HG03354 (cell line): ENCODE data around the gene SYNRG.
A peak's percentile ranks its signal among the peaks of the same experiment; 100 is the strongest.
"Not testable (repeated sequence)": the region's sequence is repeated elsewhere in the genome, so short reads cannot be mapped to it uniquely, and the experiment has no call there.

Source experiments
- ATAC-seq: cut with Tn5 transposase; IDR thresholded peaks from one replicate; pipeline ENCODE4 v1.9.1; 2021; ENCODE audit warnings: mild to moderate bottlenecking; ENCODE audit not compliant: unreplicated experiment, poor library complexity, severe bottlenecking

SYNRG gene, protein sequence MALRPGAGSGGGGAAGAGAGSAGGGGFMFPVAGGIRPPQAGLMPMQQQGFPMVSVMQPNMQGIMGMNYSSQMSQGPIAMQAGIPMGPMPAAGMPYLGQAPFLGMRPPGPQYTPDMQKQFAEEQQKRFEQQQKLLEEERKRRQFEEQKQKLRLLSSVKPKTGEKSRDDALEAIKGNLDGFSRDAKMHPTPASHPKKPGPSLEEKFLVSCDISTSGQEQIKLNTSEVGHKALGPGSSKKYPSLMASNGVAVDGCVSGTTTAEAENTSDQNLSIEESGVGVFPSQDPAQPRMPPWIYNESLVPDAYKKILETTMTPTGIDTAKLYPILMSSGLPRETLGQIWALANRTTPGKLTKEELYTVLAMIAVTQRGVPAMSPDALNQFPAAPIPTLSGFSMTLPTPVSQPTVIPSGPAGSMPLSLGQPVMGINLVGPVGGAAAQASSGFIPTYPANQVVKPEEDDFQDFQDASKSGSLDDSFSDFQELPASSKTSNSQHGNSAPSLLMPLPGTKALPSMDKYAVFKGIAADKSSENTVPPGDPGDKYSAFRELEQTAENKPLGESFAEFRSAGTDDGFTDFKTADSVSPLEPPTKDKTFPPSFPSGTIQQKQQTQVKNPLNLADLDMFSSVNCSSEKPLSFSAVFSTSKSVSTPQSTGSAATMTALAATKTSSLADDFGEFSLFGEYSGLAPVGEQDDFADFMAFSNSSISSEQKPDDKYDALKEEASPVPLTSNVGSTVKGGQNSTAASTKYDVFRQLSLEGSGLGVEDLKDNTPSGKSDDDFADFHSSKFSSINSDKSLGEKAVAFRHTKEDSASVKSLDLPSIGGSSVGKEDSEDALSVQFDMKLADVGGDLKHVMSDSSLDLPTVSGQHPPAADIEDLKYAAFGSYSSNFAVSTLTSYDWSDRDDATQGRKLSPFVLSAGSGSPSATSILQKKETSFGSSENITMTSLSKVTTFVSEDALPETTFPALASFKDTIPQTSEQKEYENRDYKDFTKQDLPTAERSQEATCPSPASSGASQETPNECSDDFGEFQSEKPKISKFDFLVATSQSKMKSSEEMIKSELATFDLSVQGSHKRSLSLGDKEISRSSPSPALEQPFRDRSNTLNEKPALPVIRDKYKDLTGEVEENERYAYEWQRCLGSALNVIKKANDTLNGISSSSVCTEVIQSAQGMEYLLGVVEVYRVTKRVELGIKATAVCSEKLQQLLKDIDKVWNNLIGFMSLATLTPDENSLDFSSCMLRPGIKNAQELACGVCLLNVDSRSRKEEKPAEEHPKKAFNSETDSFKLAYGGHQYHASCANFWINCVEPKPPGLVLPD (N-terminal part only)

DNA sequence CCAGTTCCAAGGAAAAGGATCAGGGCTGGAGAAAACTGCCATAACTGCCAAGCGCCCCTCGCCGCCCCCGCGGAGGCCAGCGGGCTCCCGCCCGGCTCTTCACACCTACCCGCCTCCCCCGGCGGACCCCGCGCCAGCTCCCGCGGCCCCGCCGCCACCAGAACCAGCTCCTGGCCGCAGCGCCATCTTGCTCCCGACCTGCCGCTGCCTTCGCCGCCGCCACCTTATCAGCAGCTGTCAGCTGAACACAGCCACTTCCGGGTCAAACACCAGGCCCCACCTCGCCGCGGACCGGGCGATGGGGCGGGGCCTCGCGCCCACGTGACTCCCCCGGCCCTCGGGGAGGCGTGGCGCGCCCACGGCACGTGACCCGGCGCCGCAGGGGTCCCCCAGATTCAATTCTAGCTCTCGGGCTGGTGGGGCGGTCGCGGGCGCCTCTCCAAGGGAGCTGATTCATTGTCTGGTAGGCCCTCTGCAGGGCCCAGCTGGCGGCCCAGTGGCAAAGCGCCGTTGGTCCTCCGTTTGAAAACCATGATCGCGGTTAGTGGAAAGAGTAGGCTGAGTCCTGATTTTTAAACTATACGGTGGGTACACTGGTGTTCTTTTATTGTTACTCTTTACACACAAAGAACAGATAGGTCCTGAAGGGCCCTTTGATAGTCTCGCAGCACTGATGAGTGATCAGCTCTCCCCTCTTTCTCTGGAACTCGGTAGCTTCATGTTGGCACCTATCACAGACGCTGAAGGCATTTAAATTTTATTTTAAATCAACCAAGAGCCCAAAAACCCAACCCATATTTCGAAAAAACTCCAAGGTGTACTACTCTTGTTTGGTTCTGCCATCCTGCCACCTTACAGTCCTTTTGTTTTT lies at the start of gene SYNRG:
SYNRG (minus strand) TSS at position 249 of the 871 bp plus-strand sequence; CDS start at position 186, 63 bp downstream.
- ATAC-seq: peak; percentile 86

DNA sequence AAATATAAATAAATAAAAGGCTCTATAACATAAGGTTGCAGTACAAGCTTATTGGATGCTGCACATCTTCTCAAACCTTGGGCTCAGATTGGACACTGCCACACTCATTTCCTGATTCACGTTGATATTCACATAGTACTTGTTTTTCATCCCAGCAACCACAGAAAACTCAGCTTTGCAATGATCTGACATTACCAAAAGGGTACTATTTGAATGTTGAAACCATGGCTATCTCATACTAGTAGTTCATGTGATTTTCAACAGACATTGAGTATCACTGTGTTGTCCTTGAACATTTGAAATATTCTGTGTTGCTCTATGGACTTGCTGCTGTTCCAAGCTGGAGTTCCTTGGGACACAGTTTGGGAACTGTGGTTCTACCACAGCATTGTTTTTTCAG lies 48.0 kb upstream of the SYNRG start:
- no peak for ATAC-seq

DNA sequence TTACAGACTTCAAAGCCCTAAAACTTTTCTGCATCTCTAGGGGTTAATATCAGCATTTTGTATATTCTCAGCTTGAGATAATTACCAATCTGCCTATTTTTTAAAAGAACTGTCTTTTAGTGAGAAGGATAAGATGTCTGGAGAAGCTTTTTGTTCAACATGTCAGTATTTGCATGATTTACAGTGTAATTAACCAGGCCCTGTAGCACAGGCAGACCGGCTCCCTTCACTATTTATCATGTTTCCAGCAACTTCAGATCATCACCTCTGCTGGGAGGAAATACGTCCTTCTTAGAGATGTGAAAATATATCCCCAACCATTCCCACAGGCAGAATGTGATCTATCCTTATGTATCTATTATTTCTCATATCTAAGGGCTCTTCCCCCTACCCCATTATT lies 42.6 kb upstream of the SYNRG start:
- no peak for ATAC-seq

DNA sequence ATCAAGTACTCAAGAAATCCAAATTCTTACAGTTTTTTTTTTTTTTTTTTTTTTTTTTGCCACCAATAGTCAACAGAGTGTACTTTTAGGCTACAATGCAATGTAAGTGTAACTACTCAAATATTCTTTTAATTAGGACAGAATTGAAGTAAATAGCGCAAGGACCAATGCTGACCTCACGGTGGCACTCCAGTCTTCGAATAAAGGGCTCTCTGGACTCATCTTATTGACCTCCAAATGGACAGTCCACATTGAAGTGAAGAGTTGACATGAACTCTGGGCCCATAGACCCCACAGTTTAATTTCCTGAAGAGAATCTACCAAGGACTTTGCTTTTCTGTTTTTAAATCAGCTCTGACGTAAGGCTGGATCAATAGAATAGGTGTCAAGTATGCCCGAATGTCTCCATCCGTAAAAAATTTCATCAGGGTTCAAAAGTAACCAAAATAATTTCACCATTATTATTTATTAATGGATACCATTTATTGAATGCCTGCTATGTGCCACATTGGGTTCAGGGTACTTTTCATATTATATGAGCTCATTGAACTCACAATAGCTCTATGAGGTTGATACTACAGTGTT lies 41.3 kb upstream of the SYNRG start:
- no peak for ATAC-seq

DNA sequence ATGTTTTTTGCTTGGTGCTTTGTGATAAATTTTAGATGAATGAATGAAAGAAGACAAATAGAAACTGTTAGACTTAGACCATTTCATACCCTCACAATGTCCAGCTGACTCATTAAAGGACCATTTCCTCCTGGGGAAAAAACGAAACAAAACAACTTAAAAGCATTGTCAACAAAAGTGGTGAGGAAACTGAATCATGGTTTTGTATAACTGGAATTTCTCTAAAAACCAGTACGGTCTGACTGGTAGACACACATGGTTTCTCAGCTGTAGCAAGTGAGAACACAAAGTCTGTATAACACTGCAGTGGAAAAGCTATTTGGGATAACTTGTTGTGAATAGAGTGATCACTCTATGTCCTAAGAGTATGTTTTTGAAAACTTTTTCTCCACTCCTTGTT lies 39.3 kb upstream of the SYNRG start:
- ATAC-seq: no peak

DNA sequence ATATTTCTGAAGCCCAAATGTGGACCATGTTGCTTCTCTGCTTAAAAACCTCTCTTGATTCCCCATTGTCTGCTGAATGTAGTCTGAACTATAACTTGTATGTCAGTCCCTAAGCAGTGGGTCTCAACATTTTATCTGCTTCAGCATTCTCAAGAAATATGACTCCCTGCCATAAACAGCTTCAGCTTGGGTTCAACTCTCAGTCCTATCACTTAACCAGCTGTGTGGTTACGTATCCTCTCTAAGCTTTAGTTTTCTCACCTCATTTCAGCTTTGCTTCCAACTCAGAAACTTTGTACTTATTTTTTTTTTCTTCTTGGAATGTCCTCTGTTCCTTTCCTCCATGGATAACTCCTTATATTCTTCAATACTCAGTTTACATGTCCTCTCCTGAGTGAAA lies 38.6 kb upstream of the SYNRG start:
- ATAC-seq: no peak

DNA sequence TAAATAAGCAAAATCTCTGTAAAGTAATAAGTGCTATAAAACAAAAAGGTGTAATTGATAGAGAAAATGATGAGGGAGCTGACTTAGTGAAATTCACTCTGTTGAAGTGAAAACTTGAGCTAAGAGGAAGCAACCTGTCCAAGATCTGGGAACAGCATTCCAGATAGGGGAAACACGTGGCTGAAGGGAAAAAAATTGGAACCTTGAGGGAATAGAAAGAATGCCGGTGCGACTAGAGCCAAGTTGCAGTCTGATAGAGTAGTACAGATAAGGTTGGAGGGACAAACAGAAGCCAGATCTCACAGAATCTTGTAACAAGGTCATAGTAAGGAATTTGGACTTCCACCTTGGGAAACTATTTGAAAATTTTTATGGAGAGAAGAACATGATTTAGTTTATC lies 34.7 kb upstream of the SYNRG start:
- ATAC-seq: no peak

DNA sequence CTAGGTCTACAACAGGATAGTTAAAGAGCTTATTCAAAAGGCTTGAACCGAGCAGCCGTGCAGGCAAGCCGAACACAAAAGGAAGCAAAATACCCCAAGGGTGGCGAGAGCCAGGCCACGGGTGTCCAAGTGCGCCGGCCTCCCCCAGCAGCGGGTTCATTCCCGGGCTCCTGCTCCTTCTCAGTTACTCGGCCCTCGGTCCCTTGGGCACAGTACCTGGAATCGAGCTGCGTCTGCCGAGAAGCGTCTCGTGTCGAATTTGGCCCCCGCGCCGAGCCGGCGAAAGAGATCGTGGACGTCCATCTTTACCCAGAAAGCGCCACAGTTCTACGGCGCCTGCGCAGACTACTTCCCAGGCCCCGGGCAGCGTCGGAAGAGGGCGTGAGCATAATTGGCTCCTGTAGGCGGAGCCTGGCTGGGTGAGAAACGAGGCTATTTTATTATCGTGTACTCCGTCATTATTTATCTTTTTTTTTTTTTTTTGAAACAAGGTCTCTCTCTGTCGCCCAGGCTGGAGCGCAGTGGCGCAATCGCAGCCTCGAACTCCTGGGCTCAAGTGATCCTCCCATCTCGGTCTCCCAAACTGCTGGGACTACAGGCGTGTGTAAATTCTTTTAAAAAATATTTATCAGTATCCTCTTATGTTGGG lies 34.0 kb upstream of the SYNRG start, which contains the start of gene DDX52:
DDX52 (minus strand) TSS at position 329 of the 649 bp plus-strand sequence; CDS start at position 303, 26 bp downstream.
- ATAC-seq: peak; percentile 92

DNA sequence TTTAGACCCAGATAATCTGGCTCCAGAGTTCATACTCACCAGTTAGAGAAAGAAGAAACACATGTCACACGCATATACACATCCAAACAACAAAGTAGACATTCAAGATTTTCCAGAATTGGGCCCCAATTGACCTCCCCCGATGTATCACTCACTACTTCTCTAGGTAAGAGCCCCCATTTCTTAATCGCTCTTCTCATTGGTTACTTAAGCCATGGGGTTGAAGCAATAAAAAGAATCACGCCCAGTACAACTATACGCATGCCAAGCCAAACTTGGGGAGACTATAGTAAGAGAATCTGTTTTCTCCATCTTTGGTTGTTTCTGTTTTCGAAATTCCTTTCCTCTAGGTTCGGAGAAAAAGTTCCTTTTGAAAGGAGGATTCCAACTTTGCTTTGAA lies 33.5 kb upstream of the SYNRG start:
- no peak for ATAC-seq

DNA sequence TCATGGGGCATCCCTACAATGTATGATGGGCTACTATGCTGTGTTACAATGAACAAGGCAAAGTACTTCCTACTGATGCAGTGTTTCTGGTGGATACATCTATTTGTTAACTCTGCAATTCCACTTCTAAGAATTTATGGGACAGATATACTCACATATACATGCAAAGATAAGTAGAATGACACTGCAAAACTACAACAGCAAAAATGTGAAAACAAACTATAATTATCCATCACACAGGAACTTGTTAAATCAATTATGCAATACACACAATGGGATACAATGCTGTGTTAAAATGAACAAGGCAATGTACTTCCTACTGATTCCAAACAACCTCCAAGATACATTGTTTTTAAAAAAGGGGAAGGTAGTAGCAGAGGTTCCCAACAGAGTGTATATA lies 30.8 kb upstream of the SYNRG start:
- ATAC-seq: no peak

DNA sequence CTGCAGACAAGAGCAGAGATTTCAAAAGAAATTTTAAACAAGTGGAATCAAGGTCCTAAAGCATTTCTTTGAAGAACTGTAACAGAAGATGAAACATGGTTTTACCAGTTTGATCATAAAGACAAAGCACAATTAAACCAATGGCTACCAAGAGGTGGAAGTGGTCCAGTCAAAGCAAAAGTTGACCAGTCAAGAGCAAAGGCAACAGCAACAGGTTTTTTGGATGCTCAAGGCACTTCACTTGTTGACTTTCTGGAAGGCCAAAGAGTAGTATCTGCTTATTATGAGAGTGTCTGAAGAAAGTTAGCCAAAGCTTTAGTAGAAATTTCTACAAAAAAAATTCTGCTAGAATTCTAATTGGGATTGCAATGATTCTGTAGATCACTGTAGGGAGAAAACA lies 28.7 kb upstream of the SYNRG start:
- no peak for ATAC-seq

DNA sequence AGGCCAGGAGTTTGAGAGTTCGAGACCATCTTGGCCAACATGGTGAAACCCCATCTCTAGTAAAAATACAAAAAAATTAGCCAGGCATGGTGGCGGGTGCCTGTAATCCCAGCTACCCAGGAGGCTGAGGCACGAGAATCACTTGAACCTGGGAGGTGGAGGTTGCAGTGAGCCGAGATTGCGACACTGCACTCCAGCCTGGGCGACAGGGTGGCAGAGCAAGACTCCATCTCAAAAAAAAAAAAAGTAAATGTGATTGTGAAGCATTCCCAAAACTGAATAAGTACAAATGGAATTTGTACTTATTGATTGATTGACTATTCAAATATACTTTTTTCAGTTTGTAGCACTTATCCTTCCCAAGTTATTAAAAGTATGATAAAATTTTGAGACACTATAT lies 7.2 kb upstream of the SYNRG start:
- ATAC-seq: not testable (repeated sequence)

DNA sequence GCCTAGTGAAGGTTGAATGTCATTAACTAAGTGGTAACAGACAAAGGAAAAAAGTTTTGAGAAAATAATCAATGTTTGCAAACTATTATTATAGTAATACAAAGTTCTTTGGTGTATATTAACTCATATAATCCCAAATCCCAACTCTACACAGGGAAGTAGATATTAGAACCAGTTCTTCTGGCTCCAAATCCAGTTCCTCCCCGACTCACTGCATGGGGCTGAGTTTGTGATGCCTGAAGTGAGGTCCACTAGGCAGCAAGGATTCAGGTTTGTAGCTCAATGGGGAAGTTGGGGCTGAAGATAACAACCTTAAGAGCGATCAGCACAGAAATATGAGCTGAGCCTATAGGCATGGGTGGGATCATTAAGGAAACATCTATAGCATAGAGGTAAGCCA lies 5.6 kb upstream of the SYNRG start:
- no peak for ATAC-seq

DNA sequence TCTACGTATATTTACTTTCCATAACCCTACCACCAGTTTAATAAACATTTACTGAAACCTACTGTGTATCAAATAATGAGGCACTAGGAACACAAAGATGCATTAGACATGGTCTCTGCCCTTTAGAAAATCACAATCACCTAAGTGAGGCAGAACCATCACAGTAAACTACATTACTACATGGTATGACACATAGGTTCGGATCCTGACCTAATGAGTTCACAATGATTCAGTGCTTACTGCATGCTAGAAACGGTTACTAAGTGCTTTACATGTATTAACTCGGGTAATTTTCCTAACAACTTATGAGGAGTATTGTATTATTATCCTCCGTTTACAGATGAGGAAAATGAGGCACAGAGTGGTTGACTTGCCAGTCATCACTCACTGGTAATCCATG lies 5.2 kb upstream of the SYNRG start:
- no peak for ATAC-seq

DNA sequence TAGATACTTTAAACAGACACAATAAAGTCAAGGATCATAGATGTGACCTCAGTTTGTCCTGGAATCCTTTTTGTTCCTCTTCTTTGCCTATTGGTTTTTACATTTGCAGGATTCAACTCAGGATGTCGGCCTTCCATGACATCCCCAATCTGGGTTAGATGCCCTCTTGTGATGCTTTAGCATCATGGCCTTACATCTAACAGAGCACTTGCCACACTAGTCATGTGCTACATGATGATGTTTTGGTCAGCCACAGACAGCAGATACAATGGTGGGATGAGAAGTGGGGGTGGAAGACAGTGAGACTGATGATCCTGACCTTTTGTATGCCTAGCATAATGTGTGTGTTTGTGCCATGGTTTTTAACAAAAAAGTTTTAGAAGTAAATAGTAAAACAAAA lies 1.8 kb upstream of the SYNRG start:
- ATAC-seq: no peak

DNA sequence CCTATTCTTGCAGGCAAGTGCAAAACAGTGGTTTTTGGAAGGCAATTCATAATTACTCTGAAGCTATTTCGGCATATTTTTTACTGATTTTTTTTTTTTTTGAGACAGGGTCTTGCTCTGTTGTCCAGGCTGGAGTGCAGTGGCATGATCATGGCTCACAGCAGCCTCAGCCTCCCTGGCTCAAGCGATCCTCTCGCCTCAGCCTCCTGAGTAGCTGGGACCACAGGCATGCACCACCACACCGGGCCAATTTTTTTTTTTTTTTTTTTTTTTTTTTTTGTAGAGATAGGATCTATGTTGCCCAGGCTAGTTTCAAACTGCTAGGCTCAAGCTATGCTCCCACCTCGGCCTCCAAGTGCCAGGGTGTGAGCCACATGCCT lies 813 bp upstream of the SYNRG start:
- ATAC-seq: not testable (repeated sequence)

DNA sequence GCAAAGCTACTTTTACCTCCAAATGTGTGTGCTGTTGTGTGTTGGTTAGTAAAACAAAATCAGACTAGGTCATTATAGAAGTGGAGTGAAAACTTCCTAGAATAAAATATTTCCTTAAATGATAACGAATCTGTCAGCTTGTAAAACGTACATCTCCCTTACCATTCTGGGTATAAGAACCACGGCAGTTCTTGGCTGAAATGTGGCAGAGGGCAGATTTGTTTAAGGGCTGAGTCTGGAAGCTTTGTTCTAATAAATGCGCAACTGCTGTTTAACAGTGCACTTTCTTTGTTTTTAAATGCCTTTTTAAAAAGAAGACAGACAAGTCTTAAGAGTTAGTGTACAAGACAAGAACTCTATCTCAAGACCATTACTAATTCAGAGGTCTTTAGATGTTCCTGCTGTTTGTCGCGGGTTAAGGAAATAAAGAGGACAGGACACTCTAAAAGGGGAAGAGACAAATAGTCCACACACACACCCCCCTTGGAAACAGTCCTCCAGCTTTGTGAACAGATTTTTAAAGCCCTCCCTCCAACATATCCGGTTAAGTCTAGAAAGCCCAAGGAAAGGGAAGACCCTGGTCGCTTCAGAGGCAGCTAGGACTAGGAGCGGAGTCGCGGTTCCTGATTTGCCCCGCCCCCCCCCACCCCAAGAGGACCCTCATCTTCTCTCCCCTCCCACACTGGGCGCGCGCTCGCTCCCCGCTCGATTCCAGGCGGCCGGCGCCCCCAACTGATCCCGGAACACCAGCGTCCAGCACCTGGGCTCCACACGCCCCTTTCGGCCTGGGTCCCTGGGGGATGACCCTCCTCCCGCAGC lies 658 bp downstream of the SYNRG start:
- ATAC-seq: peak; percentile 32
